Embryonic facial prominence (tissue), 1 donor: Measurements from ENCODE around the gene MAN2A1.
"Not testable (repeated sequence)": the region's sequence is repeated elsewhere in the genome, so short reads cannot be mapped to it uniquely, and the experiment has no call there.

ENCODE experiments used
- DNase-seq: peaks from one replicate; pipeline ENCODE4 v3.0.0-alpha.2; 2016; ENCODE audit errors: extremely low spot score

Gene MAN2A1

GRCh38 chr5:109866051-109866450 is 176.3 kb downstream of the MAN2A1 start:
- no peak for DNase-seq

GRCh38 chr5:109868737-109869136 is 179.0 kb downstream of the MAN2A1 start:
- DNase-seq: no peak

GRCh38 chr5:109873687-109874086 is 184.0 kb downstream of the MAN2A1 start:
- DNase-seq: no peak

- no peak for DNase-seq
Measured at GRCh38 chr5:109874108-109874507, 184.4 kb downstream of the MAN2A1 start.

- no peak for DNase-seq
Measured at GRCh38 chr5:109876030-109876725, 186.5 kb downstream of the MAN2A1 start.

GRCh38 chr5:109876941-109877669 is 187.4 kb downstream of the MAN2A1 start:
- DNase-seq: no peak

GRCh38 chr5:109877670-109878045 is 187.9 kb downstream of the MAN2A1 start:
- DNase-seq: no peak

GRCh38 chr5:109878887-109879286 is 189.2 kb downstream of the MAN2A1 start:
- no peak for DNase-seq

- DNase-seq: no peak
Measured at GRCh38 chr5:109880907-109881685, 191.4 kb downstream of the MAN2A1 start.

GRCh38 chr5:109882546-109882945 is 192.8 kb downstream of the MAN2A1 start:
- DNase-seq: no peak

- DNase-seq: no peak
Measured at GRCh38 chr5:109884676-109885075, 194.9 kb downstream of the MAN2A1 start.

- no peak for DNase-seq
Measured at GRCh38 chr5:109885205-109885604, 195.5 kb downstream of the MAN2A1 start.

- no peak for DNase-seq
Measured at GRCh38 chr5:109888989-109889388, 199.3 kb downstream of the MAN2A1 start.

GRCh38 chr5:109893271-109893670 is 203.5 kb downstream of the MAN2A1 start:
- not testable (repeated sequence) for DNase-seq

- no peak for DNase-seq
Measured at GRCh38 chr5:109898269-109899162, 208.8 kb downstream of the MAN2A1 start.

- no peak for DNase-seq
Measured at GRCh38 chr5:109899163-109899535, 209.4 kb downstream of the MAN2A1 start.

GRCh38 chr5:109900461-109900860 is 210.7 kb downstream of the MAN2A1 start:
- no peak for DNase-seq

- DNase-seq: no peak
Measured at GRCh38 chr5:109900911-109901627, 211.3 kb downstream of the MAN2A1 start.

- no peak for DNase-seq
Measured at GRCh38 chr5:109901628-109901981, 211.9 kb downstream of the MAN2A1 start.

GRCh38 chr5:109903061-109903460 is 213.3 kb downstream of the MAN2A1 start:
- DNase-seq: no peak

GRCh38 chr5:109905906-109906305 is 216.2 kb downstream of the MAN2A1 start:
- no peak for DNase-seq
